Tibial artery (tissue), 4 donors: Measurements from ENCODE around the gene ITPRIP.

Experiments
- DNase-seq, 2 donors: peaks; one replicate each; pipeline ENCODE4 v3.0.0-alpha.2; 2019
- H3K27ac ChIP-seq, 2 donors: fragments of 200-600 bp; sonication (generic) in 1 of 2; 1 replicate in 1 of 2; 2 replicates in 1 of 2; pipeline ENCODE4 v1.5.1; 2018 to 2019; ENCODE audit warnings: mild to moderate bottlenecking in 1 of 2
- H3K27me3 ChIP-seq, 2 donors: fragments of 200-600 bp; sonication (generic) in 1 of 2; one replicate each; pipeline versions ENCODE4 v1.5.1 to v1.6.0; 2016 to 2019
- H3K36me3 ChIP-seq, 3 donors: fragments of 200-600 bp; sonication (generic) in 2 of 3; one replicate each; pipeline ENCODE4 v1.5.1; 2016 to 2019; ENCODE audit warnings: mild to moderate bottlenecking in 2 of 3
- H3K4me1 ChIP-seq, 4 donors: fragments of 200-600 bp; sonication (generic) in 2 of 4; 1 replicate in 3 of 4; 2 replicates in 1 of 4; pipeline ENCODE4 v1.5.1; 2016 to 2019
- H3K4me3 ChIP-seq, 2 donors: fragments of 200-600 bp; sonication (generic) in 1 of 2; 1 replicate in 1 of 2; 2 replicates in 1 of 2; pipeline ENCODE4 v1.5.1; 2018 to 2019; ENCODE audit warnings: mild to moderate bottlenecking in 2 of 2
- H3K9me3 ChIP-seq, 3 donors: fragments of 200-600 bp; sonication (generic) in 1 of 3; one replicate each; pipeline ENCODE4 v1.5.1; 2016 to 2019
- intact Hi-C: fragments of 100-400 bp; cut with DNase I; formaldehyde crosslinking; loops from one replicate; pipeline ENCODE4 v1.15.0; 2023; ENCODE audit warnings: low total_unique reads
- TF ChIP-seq, protein P1 (sequence below), 2 experiments: fragments of 200-600 bp in 1 of 2; fragments of 450-650 bp in 1 of 2; IDR thresholded peaks; one replicate each; pipeline ENCODE4 v1.5.1; 2017 to 2019; ENCODE audit warnings: antibody characterized with exemption in 2 of 2, mild to moderate bottlenecking in 1 of 2, moderate library complexity in 1 of 2

Gene ITPRIP

DNA sequence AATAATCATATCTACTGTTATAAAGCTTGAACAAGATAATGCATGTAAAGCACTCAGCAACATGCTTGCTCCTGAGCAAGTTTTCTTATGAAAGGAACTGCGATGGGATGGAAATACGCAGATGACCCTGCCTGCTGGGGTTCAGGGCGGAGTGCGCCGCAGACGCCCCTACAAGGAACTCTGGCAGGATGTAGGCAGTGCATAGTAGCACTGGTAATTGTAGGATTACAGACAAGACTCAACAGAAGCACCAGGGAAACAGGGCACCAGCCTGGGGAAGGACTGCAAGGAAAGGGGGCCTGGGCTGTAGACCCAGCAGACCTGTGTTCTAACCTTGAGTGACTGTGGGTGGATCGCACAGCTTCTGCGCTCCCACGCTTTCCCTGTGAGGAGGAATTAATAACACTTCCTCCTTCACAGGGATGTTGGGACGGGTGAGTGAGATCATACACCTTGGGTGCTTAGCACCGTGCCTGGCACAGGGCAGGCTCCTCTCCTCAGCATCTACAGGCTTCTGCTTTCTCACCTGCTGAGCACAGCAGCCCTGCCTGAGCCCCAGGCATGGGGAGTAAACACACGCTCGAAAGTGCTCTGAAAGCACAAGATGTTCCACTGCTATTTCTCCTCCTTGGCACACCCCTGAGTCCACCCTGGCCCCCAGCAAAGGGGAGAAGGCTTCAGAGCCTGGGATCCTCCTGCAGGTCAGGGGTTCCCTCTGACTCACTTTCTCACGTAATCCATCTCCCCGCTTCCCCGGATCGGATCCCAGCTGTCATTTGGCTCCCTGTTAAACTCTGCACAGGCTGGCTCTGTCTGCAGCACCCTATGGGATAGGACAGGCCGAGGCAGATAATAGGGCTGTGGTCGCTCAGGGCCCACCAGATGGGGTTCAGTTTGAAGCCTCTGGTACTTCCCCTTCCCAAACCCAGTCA is 19.2 kb downstream of the ITPRIP start:
- Histone ChIP-seq H3K4me3 (no peak overlapping the region), H3K9me3 (no peaks in the 10 kb centered on the region), H3K27ac (peak overlapping the region; percentile 66 to 69), H3K36me3 (peaks cover 17 to 19% (median 18%) of the 10 kb centered on the region in 3 donors), H3K4me1 (peaks cover 3 to 81% (median 70%) of the 10 kb centered on the region in 4 donors), H3K27me3 (no peaks in the 10 kb centered on the region)
- intact Hi-C loops: no loop called here
- TF ChIP-seq, protein P1, sequence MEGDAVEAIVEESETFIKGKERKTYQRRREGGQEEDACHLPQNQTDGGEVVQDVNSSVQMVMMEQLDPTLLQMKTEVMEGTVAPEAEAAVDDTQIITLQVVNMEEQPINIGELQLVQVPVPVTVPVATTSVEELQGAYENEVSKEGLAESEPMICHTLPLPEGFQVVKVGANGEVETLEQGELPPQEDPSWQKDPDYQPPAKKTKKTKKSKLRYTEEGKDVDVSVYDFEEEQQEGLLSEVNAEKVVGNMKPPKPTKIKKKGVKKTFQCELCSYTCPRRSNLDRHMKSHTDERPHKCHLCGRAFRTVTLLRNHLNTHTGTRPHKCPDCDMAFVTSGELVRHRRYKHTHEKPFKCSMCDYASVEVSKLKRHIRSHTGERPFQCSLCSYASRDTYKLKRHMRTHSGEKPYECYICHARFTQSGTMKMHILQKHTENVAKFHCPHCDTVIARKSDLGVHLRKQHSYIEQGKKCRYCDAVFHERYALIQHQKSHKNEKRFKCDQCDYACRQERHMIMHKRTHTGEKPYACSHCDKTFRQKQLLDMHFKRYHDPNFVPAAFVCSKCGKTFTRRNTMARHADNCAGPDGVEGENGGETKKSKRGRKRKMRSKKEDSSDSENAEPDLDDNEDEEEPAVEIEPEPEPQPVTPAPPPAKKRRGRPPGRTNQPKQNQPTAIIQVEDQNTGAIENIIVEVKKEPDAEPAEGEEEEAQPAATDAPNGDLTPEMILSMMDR (IDR thresholded peaks at IDR 0.05): no peak
- peak; percentile 66 to 80 for DNase-seq

DNA sequence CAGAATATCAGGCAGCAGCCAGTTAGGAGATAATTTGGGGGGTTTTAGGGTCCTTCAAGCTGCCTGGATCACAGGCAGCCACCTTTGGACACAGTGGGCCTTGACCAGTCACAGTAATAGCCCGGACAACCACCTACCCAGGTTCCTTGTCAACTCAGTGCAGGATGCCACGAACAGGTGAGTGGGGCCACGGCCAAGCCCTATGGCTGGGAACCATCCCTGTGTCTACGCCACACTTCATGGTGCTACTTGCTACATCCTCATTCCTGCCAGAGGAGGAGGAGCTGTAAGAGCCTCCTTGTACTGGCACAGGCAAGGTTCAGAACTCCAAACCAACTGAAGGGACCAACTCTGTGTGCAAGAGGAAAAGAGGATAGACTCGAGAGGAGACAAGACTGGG is 19.9 kb downstream of the ITPRIP start:
- no peaks in the 10 kb centered on the region for H3K27me3 ChIP-seq
- H3K4me3 ChIP-seq: no peak overlapping the region
- no peaks in the 10 kb centered on the region for H3K9me3 ChIP-seq
- TF ChIP-seq, protein P1 (IDR thresholded peaks at IDR 0.05): no peak
- intact Hi-C loops: no loop called here
- peaks cover 3 to 74% (median 63%) of the 10 kb centered on the region in 4 donors for H3K4me1 ChIP-seq
- peak overlapping the region; percentile 66 to 69 for H3K27ac ChIP-seq
- H3K36me3 ChIP-seq: peaks cover 24 to 27% (median 26%) of the 10 kb centered on the region in 3 donors
- peak; percentile 21 to 60 for DNase-seq

DNA sequence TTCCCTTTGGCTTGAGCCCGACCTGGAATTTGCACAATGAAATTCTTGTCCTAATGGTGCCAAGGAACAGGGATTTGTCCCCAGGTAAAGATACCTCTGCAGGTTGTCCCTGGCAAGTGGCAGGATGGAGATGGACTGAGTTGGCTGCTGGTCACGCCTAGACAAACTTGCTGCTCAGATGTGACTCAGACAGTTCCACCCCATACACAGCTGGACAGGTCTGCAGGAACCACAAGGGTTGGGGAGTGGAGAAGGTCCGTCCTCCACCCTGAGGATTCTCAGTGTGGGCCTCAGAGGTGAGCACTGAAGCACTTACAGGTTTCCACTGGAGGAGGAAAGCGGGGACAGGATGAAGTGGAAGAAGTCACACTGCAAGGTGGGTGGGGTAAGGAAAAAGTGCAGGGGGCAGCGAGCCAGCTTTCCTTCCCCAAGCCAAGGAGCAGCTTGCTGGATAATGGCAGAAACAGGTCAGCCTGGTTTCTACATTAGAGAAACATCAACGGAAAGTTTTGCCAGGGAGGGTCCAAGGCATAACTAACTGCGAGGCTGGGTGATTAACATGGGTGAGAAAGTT is 20.5 kb downstream of the ITPRIP start:
- peaks cover 3 to 69% (median 60%) of the 10 kb centered on the region in 4 donors for H3K4me1 ChIP-seq
- DNase-seq: peak; percentile 13 to 58
- intact Hi-C loops: no loop called here
- peak overlapping the region; percentile 66 to 69 for H3K27ac ChIP-seq
- TF ChIP-seq, protein P1 (IDR thresholded peaks at IDR 0.05): no peak
- no peak overlapping the region for H3K4me3 ChIP-seq
- no peaks in the 10 kb centered on the region for H3K27me3 ChIP-seq
- no peaks in the 10 kb centered on the region for H3K9me3 ChIP-seq
- peaks cover 29 to 32% (median 30%) of the 10 kb centered on the region in 3 donors for H3K36me3 ChIP-seq

DNA sequence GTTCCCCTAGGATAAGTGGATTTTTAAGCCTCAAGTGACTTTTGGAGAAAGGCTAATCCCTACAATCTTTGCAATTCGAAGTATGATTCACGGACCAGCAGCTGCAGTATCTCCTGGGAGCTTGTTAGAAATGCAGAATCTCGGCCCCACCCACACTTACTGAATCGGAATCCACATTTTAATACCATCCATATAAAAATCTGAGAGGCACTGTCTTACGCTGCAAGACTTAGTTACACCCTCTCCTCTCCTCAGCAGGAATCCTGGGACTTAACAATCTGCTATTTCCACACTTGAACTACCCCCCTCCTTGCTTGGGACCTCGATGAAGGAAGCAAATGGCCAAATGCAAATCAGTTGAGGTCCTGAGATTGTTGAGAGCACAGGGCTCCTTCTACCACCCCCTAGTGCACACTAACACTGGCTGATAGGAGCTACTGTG is 21.0 kb downstream of the ITPRIP start:
- no peaks in the 10 kb centered on the region for H3K27me3 ChIP-seq
- no peak overlapping the region for H3K4me3 ChIP-seq
- peak; percentile 53 to 64 for DNase-seq
- peak overlapping the region; percentile 66 to 69 for H3K27ac ChIP-seq
- intact Hi-C loops: no loop called here
- TF ChIP-seq, protein P1 (IDR thresholded peaks at IDR 0.05): no peak
- peaks cover 30 to 37% (median 35%) of the 10 kb centered on the region in 3 donors for H3K36me3 ChIP-seq
- no peaks in the 10 kb centered on the region for H3K9me3 ChIP-seq
- peaks cover 3 to 64% (median 55%) of the 10 kb centered on the region in 4 donors for H3K4me1 ChIP-seq

DNA sequence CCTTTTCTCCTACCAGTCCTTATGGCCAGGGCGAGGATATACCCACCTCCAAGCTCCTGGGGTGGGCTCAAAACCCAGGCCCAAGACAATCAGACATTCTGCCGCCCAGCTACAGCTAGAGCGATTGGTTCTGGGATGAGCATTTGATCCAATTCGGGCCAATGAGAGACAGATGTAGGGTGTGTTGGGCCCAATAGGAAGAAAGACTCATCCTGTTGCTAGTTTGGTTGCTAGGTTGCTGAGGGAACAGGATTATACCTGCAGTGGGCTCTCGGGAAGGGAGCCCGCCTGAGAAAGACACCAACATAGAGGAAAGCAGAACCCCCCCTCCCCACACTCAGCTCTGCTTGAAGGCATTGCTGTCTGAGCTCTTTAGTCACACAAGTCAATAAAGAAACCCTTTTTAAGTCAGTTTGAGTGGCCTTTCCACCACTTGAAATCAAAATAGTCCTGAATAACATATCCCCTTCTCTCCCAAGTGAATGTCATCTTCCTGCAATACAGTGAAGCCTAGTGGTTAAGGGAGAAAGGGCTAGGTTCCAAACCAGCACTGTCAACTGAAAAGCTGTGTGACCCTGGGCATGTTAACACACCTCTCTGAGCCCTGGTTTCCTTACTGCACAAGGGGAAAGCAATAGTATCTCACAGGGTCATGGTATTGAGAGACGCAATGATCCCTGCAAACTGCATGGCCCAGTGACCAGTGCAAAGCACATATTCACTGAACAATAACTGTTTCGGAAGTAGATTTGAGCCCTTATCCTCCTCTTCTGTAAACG is 21.8 kb downstream of the ITPRIP start:
- H3K27ac ChIP-seq: peak overlapping the region; percentile 66 to 69
- H3K9me3 ChIP-seq: no peaks in the 10 kb centered on the region
- H3K36me3 ChIP-seq: peaks cover 30 to 44% (median 39%) of the 10 kb centered on the region in 3 donors
- DNase-seq: peak in 1 of 2 donors; percentile 46
- intact Hi-C loops: no loop called here
- no peaks in the 10 kb centered on the region for H3K27me3 ChIP-seq
- TF ChIP-seq, protein P1 (IDR thresholded peaks at IDR 0.05): no peak
- H3K4me3 ChIP-seq: no peak overlapping the region
- peaks cover 3 to 64% (median 51%) of the 10 kb centered on the region in 4 donors for H3K4me1 ChIP-seq
